Fibroblast of skin of scalp (primary cell): ENCODE measurements around the gene BAHD1. TPM values are rescaled to one million over a fixed set of nuclear protein-coding genes. Genes with fewer than 3 reads are reported as not detected.

Experiments
- DNase-seq: peaks from one replicate; pipeline ENCODE4 v3.0.0-alpha.2; 2013
- polyA plus RNA-seq, 2 experiments: library from polyadenylated mRNA; unstranded; fragments of 120-200 nt; gene quantifications; one replicate each; pipeline ENCODE4 v1.2.1, GENCODE V29; 2013; ENCODE audit not compliant: insufficient read length in 2 of 2

The BAHD1 gene
- 14.2 TPM for polyA plus RNA-seq (2013, experiment 1 of 2; ENCODE audit: insufficient read length)
- polyA plus RNA-seq (2013, experiment 2 of 2; ENCODE audit: insufficient read length) = 13.9 TPM

DNA sequence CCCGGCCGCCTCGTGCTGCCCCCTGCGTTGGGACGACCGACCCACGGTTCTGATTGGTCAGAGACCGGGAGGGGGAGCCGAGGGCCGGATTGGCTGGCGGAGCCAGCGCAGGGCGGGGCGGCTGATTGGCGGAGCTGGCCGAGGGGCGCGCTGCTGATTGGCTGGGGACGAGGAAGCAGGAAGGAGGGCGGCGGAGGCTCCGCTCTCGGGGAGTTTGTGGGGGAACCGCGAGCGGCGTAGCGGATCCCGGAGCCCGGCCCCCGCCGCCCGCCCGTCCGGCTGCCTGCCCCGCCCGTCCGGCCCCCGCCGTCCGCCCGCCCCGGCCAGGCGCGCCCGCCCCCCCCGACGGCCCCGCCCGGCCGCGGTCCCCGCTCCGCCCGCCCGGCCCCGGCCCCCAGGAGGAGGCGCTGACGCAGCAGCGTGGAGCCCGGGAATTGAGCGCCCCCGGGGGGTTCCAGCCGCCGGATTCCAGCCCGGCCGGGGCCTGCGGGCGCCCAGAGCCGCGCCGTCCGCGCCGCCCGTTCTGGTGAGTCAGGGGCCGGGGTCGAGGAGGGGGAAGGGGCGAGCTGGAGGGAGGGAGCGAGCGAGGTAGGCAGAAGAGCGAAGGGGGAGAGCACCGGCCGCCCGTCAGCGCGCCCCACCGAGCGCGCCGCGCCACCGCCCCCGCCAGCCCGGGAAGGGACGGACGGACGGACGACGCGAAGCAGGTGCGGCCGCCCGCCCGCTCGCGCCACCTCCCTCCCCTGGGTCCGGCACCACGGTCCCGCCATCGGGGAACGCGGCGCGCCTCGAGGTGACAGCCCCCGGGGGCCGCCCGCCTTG is at the start of gene BAHD1:
TSS of gene BAHD1 (plus strand) at position 211 of the 822 bp plus-strand sequence. CDS start 17,512 bp downstream, outside the sequence.
- peak; percentile 96 for DNase-seq

GRCh38 chr15:40392986-40393948 is 47.5 kb upstream of the BAHD1 start:
- DNase-seq = peak; percentile 36

GRCh38 chr15:40397688-40398412 is 42.9 kb upstream of the BAHD1 start:
- no peak for DNase-seq

DNA sequence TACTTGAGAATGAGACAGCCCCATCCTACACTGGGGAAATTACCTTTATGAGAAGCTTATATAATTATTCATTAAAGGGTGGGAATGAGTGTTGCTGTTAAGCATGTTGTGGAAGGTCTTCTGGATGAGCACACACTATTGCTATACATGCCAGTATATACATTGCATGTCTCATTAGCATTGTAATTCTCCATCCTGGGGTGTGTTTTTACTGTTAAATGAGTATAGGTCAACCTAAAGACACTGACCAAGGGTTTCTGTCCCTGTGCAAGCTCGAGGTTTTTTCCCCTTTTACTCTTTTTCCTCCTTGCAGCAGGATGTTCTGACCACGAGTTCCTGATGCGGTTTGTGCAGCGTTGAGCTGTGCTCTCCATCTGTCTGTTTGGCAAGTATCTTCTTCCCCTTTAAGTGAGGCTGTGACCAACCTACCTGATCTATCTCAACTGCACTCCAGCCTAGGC is 42.3 kb upstream of the BAHD1 start:
- DNase-seq = no peak

DNA sequence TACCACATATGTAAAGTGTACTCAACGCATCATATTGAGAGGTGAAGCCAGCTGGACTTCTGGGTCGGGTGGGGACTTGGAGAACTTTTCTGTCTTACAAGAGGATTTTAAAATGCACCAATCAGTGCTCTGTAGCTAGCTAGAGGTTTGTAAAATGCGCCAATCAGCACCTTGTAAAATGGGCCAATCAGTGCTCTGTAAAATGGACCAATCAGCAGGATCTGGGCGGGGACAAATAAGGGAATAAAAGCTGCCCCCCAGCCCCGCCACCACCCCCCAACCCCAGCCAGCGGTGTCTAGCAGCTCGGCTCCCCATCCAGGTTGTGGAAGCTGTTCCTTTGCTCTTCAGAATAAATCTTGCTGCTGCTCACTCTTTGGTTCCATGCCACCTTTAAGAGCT is 41.4 kb upstream of the BAHD1 start:
- DNase-seq = no peak

- DNase-seq = peak; percentile 96
Measured at GRCh38 chr15:40405501-40406381, 35.0 kb upstream of the BAHD1 start, which contains the start of gene IVD. Gene IVD, plus strand, starts transcription at chr15:40405795. Its CDS starts 33 bp downstream, at chr15:40405828.

GRCh38 chr15:40407330-40407990 is 33.3 kb upstream of the BAHD1 start:
- DNase-seq = no peak

- no peak for DNase-seq
Measured at GRCh38 chr15:40409366-40409765, 31.4 kb upstream of the BAHD1 start.

- DNase-seq = no peak
Measured at GRCh38 chr15:40410476-40410875, 30.3 kb upstream of the BAHD1 start.

- no peak for DNase-seq
Measured at GRCh38 chr15:40412095-40412759, 28.5 kb upstream of the BAHD1 start.

- DNase-seq = no peak
Measured at GRCh38 chr15:40413036-40413435, 27.7 kb upstream of the BAHD1 start.

- DNase-seq = no peak
Measured at GRCh38 chr15:40414816-40415215, 25.9 kb upstream of the BAHD1 start.

GRCh38 chr15:40415226-40415625 is 25.5 kb upstream of the BAHD1 start:
- no peak for DNase-seq

- DNase-seq = no peak
Measured at GRCh38 chr15:40416056-40416455, 24.7 kb upstream of the BAHD1 start.

- DNase-seq = no peak
Measured at GRCh38 chr15:40418126-40418525, 22.6 kb upstream of the BAHD1 start.

DNA sequence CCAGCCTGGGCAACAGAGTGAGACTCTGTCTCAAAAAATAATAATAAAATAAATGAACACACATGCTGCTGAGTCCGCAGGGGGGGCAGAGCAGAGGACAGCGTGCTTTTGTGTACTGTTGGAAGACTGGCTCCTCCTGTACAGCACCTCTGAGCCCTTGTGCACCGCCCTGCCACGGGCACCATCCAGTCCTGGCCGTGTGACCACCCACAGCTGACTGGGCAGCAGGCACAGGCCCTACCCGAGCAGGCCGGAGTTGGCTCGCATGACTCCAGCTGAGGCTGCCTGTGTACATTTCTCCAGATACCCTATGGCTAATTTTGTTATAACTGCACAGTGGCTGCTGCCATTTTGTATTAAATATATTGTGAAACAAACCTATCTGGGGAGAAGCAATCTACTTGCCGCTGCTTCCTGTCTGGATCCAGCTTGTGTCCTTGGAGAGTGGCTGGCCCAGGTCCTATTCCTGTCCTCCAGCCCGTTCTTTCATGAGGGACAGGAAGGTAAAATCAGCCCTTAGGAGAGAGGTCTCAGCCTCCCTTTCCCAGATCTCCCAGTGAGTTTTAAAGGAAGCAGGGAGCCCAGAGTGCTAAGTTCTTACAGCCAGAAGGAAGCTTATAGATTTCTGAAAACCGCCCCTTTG is 20.6 kb upstream of the BAHD1 start:
- DNase-seq = no peak

- DNase-seq = no peak
Measured at GRCh38 chr15:40420793-40421192, 20.0 kb upstream of the BAHD1 start.

DNA sequence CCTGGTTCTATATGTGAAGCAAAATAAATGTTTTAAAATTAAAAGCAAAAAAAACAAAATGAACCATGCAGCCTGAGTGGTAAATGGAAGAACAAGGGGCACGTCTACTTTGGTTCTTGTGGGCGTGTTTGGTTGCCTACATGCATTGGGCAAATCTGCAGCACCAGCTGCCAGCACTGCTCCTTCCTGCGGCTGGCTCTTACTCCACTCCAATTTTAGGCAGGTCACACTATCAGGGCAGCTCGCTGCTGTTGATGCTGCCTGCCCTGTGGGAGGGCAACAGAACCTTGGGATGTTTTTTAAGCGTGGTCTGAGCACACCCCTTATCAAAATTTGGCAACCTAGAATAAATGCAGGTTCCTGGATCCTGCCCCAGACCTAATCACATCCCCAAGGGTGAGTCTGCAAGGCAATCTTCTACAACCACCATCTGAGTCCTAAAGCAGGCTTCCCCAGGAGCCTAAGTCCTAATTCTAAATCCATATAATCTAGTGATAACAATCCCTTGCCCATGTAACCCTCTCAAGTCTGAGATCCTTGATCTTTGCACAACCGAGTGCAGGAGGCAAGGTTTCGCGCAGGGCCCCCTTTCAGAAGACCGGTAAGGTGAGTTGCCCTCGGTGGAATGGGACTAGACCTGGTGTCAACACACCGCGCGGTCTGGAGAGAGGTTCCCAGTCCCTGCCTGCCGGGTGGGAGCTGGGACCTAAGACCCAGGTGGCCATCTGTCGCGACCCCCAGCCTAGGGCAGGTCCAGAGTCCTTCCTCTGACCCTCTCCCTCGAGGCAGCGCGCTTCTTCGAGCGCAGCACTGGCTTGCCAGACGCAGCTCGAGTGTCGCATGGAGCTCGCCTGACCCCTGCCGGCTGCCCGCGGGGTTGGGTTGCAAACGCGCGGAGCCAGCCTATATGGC is 19.3 kb upstream of the BAHD1 start:
- DNase-seq = peak; percentile 61
